ENCODE results near the gene AVPI1.

GRCh38 chr10:97686301-97686961, 610 bp downstream of the AVPI1 start:
- TF ChIP-seq CTCF (IDR thresholded peaks at IDR 0.05; ENCODE audit: insufficient read depth, low read length, poor library complexity, severe bottlenecking) = peak; percentile 27
- no peak for TF ChIP-seq EZH2phosphoT487 (conservative IDR thresholded peaks at IDR 0.05; ENCODE audit: low read length)
